Testis (tissue), 3 donors: ENCODE results near the gene COL6A2. TPM values are rescaled to one million over a fixed set of nuclear protein-coding genes. Genes with fewer than 3 reads are reported as not detected.
A peak's percentile ranks its signal among the peaks of the same experiment; 100 is the strongest.
"Not testable (repeated sequence)": the region's sequence is repeated elsewhere in the genome, so short reads cannot be mapped to it uniquely, and the experiment has no call there.

ENCODE experiments used
- DNase-seq: peaks from one replicate; pipeline ENCODE4 v3.0.0-alpha.2; 2019
- H3K27ac ChIP-seq, 2 donors: fragments of 200-600 bp; sonication (generic); one replicate each; pipeline ENCODE4 v1.5.1; 2019
- H3K27me3 ChIP-seq: fragments of 200-600 bp; sonication (generic); one replicate; pipeline ENCODE4 v1.5.1; 2019
- H3K36me3 ChIP-seq: fragments of 200-600 bp; sonication (generic); one replicate; pipeline ENCODE4 v1.5.1; 2017; ENCODE audit warnings: low read depth; ENCODE audit errors: missing control alignments
- H3K4me1 ChIP-seq: fragments of 200-600 bp; sonication (generic); one replicate; pipeline ENCODE4 v1.5.1; 2019
- H3K4me3 ChIP-seq, 2 donors: fragments of 200-600 bp; sonication (generic); one replicate each; pipeline ENCODE4 v1.5.1; 2017 to 2019
- H3K9me3 ChIP-seq: fragments of 200-600 bp; sonication (generic); one replicate; pipeline ENCODE4 v1.5.1; 2017
- CTCF ChIP-seq, 3 experiments: fragments of 450-650 bp in 2 of 3; fragments of 200-600 bp in 1 of 3; sonication (generic) in 1 of 3; IDR thresholded peaks; one replicate each; pipeline ENCODE4 v1.5.1; 2016 to 2019; ENCODE audit warnings: antibody characterized with exemption in 3 of 3, mild to moderate bottlenecking in 2 of 3, moderate library complexity in 1 of 3
- POLR2A ChIP-seq: fragments of 450-650 bp; IDR thresholded peaks from one replicate; pipeline ENCODE4 v1.6.1; 2017; ENCODE audit warnings: antibody characterized with exemption, mild to moderate bottlenecking, moderate library complexity
- WGBS, 2 donors: methylation state at CpG; one replicate each; pipeline ENCODE4 v1.1.5; 2018; 5-methylcytosine and 5-hydroxymethylcytosine counted together
- intact Hi-C: fragments of 100-400 bp; cut with DNase I; formaldehyde crosslinking; loops from one replicate; pipeline ENCODE4 v1.15.1; 2023; ENCODE audit warnings: low total_unique reads
- polyA plus RNA-seq: library from polyadenylated mRNA; stranded (reverse); fragments of 350-450 nt; fragmentation: Illumina TruSeq; extraction: RNeasy Lipid Tissue Mini Kit (QIAGEN cat#74804); gene quantifications from one replicate; pipeline ENCODE4 v1.2.3, GENCODE V29; 2014; ENCODE audit warnings: low read depth, low replicate concordance; ENCODE audit not compliant: insufficient read depth
- total RNA-seq, 2 donors: library from RNA; depleted of rRNA; stranded (reverse); fragments of >200 nt; gene quantifications; one replicate each; pipeline ENCODE4 v1.2.3, GENCODE V29; 2016

COL6A2 gene
- total and polyA plus RNA-seq, 3 donors from 2014 or later = 192 to 362 (median 236) TPM

- intact Hi-C loops = no loop called here
- Histone ChIP-seq H3K27ac (no peak overlapping the region), H3K4me3 (no peak overlapping the region), H3K27me3 (no peaks in the 10 kb centered on the region), H3K9me3 (no peaks in the 10 kb centered on the region), H3K36me3 (no peaks in the 10 kb centered on the region), H3K4me1 (peaks cover 5% of the 10 kb centered on the region)
- TF ChIP-seq CTCF (IDR thresholded peaks at IDR 0.05) = no peak
- no peak for TF ChIP-seq POLR2A
- DNase-seq = peak; percentile 9
- 83 to 88% methylated on average over 9 to 14 of the region's 14 CpGs for WGBS, 2 donors
Measured at GRCh38 chr21:46168238-46168637, 70.3 kb downstream of the COL6A2 start.

GRCh38 chr21:46168659-46169386, 70.9 kb downstream of the COL6A2 start:
- WGBS, 2 donors = 80 to 82% methylated on average over 8 of the region's 8 CpGs
- no peak for TF ChIP-seq CTCF (IDR thresholded peaks at IDR 0.05)
- TF ChIP-seq POLR2A = no peak
- H3K36me3 ChIP-seq = no peaks in the 10 kb centered on the region
- H3K9me3 ChIP-seq = no peaks in the 10 kb centered on the region
- no peak overlapping the region for H3K27ac ChIP-seq
- no peak overlapping the region for H3K4me3 ChIP-seq
- no peaks in the 10 kb centered on the region for H3K27me3 ChIP-seq
- intact Hi-C loops = no loop called here
- peak; percentile 4 for DNase-seq
- peaks cover 5% of the 10 kb centered on the region for H3K4me1 ChIP-seq

GRCh38 chr21:46170436-46171193, 72.7 kb downstream of the COL6A2 start:
- WGBS, 2 donors = 78 to 85% methylated on average over 1 of the region's 1 CpG
- H3K4me1 ChIP-seq, DNase-seq: not testable (repeated sequence)

GRCh38 chr21:46171585-46171984, 73.7 kb downstream of the COL6A2 start:
- WGBS, 2 donors = 23 to 54% methylated on average over 2 of the region's 2 CpGs
- peak; percentile 26 for DNase-seq
- intact Hi-C loops = no loop called here

More at GRCh38 chr21:46170436-46171193, 72.7 kb downstream of the COL6A2 start:
- H3K4me3 ChIP-seq, H3K9me3 ChIP-seq, H3K27ac ChIP-seq, intact Hi-C loops, H3K36me3 ChIP-seq, H3K27me3 ChIP-seq: not testable (repeated sequence)

More at GRCh38 chr21:46171585-46171984, 73.7 kb downstream of the COL6A2 start:
- H3K36me3 ChIP-seq = no peaks in the 10 kb centered on the region
- no peak for TF ChIP-seq CTCF (IDR thresholded peaks at IDR 0.05)
- TF ChIP-seq POLR2A = no peak
- peaks cover 5% of the 10 kb centered on the region for H3K4me1 ChIP-seq
- H3K9me3 ChIP-seq = no peaks in the 10 kb centered on the region
- no peak overlapping the region for H3K4me3 ChIP-seq
- no peaks in the 10 kb centered on the region for H3K27me3 ChIP-seq
- no peak overlapping the region for H3K27ac ChIP-seq
